T47D (cell line): ENCODE results near the gene PCSK6.

Source experiments
- DNase-seq, 2 experiments: peaks; one replicate each; pipeline versions ENCODE4 v3.0.0 to v3.0.0-alpha.2; 2011 to 2012; ENCODE audit warnings: low read depth in 1 of 2, low spot score in 1 of 2
- JUND ChIP-seq: IDR thresholded peaks from 2 replicates; pipeline ENCODE4 v1.6.1; 2012; ENCODE audit warnings: low read depth
- in situ Hi-C: cut with HindIII; loops from 2 replicates; pipeline ENCODE4 v1.10.0; 2016; ENCODE audit warnings: low sequenced_read_pairs, low pct_unique_long_range_greater_than_20kb

The PCSK6 gene

GRCh38 chr15:101394056-101394630 is 95.4 kb downstream of the PCSK6 start:
- in situ Hi-C loops = no loop called here
- no peak for TF ChIP-seq JUND
- DNase-seq = no peak

GRCh38 chr15:101393172-101393571 is 96.3 kb downstream of the PCSK6 start:
- DNase-seq = no peak
- in situ Hi-C loops = no loop called here
- TF ChIP-seq JUND = no peak

GRCh38 chr15:101391981-101392640 is 97.4 kb downstream of the PCSK6 start:
- in situ Hi-C loops = no loop called here
- no peak for DNase-seq
- no peak for TF ChIP-seq JUND

- no peak for TF ChIP-seq JUND
- DNase-seq = no peak
- in situ Hi-C loops = no loop called here
These were observed 98.1 kb downstream of the PCSK6 start for GRCh38 chr15:101391431-101391830.

GRCh38 chr15:101390462-101390861 is 99.0 kb downstream of the PCSK6 start:
- in situ Hi-C loops = no loop called here
- DNase-seq = no peak
- no peak for TF ChIP-seq JUND

DNA sequence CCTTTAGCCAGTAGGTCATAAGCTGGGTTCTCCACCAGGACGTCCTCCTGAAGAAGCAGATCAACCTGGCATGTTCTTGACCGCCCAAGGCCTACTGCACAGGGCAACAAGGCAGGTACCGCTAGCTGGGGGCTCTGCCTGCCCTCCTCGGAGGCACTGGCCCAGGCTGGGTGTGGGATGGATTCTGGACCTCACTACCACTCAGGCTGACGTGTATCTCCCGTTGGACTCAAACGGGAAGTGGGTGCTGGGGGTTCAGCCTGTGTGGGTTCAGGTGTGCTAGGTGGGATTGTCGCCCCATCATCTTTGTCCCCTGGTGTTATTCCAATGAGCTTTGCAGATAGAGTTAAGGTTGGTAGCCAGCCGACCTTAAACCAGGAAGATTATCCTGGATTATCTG is 99.4 kb downstream of the PCSK6 start:
- in situ Hi-C loops = no loop called here
- no peak for DNase-seq
- no peak for TF ChIP-seq JUND

- in situ Hi-C loops = no loop called here
- no peak for TF ChIP-seq JUND
- no peak for DNase-seq
These were observed 100.1 kb downstream of the PCSK6 start for GRCh38 chr15:101389362-101389761.

DNA sequence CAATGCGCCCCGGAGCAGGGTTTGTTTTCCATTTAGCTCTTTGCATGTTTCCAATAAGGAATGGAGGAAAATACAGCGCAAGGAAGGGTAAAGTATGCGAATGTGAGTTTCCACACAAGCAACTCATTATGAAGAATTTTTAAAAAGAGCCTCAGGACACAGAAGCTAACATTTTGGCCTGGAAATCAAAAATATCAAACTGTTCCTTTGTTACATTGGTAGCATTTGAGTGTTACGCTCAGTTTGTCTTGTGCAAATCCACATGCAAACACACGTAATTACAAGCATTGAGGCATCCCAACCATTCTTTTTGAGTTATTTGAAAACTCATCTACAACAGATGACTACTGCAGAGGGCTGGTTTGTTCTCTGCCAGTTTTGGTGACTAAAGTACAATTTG is 101.5 kb downstream of the PCSK6 start:
- no peak for TF ChIP-seq JUND
- no peak for DNase-seq
- in situ Hi-C loops = no loop called here

GRCh38 chr15:101387574-101387973 is 101.9 kb downstream of the PCSK6 start:
- no peak for TF ChIP-seq JUND
- DNase-seq = no peak
- in situ Hi-C loops = no loop called here

DNA sequence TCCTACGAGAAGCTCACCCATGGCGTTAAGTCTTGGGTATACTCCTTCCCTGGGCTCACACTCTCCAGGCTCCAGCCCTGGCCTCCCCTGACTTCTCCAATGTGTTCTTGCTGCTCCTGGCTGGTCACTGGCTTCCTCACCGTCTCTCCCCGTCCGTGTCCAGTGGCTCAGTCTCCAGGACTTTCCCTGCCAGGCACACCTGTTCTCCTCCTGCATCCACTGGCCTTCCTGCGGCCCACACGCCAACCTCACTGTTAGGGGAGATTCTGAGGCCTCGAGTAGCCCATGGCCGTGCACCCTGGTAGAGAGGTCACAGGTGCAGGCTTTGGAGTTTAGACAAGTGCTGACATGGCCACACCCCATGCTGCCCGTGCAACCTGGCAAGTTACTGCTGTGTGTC is 102.5 kb downstream of the PCSK6 start:
- TF ChIP-seq JUND = no peak
- no peak for DNase-seq
- in situ Hi-C loops = no loop called here

GRCh38 chr15:101386006-101386405 is 103.5 kb downstream of the PCSK6 start:
- TF ChIP-seq JUND = no peak
- in situ Hi-C loops = no loop called here
- DNase-seq = no peak

DNA sequence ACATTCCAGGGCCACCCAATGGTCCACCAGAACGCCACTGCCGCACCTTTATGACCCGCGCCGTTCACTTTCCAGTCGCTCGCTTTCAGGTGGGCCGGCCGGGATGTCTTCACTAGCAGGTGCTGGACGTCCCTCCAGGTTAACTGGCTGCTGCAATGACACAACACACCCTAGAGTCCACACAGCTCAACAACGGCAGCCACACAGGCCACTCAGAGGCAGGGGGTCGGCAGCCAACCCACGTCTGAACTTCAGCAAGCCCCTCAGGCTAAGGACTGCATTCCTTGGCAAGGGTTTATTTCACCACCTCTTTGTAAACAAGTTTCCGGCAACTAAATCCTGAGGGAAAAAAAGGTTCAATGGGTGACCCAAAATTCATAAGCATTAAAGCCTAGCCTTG is 105.2 kb downstream of the PCSK6 start:
- in situ Hi-C loops = no loop called here

GRCh38 chr15:101382544-101382943 is 107.0 kb downstream of the PCSK6 start:
- in situ Hi-C loops = no loop called here
- no peak for TF ChIP-seq JUND
- no peak for DNase-seq

More for the DNA sequence above, 105.2 kb downstream of the PCSK6 start:
- DNase-seq = peak in 1 of 2 experiments; percentile 71
- no peak for TF ChIP-seq JUND
